Non-pigmented ciliary epithelial cell (primary cell): ENCODE results near the gene MANBA.
A peak's percentile ranks its signal among the peaks of the same experiment; 100 is the strongest.

Experiments
- DNase-seq: peaks from one replicate; pipeline ENCODE4 v3.0.0-alpha.2; 2010; ENCODE audit warnings: low read depth

Gene MANBA

DNA sequence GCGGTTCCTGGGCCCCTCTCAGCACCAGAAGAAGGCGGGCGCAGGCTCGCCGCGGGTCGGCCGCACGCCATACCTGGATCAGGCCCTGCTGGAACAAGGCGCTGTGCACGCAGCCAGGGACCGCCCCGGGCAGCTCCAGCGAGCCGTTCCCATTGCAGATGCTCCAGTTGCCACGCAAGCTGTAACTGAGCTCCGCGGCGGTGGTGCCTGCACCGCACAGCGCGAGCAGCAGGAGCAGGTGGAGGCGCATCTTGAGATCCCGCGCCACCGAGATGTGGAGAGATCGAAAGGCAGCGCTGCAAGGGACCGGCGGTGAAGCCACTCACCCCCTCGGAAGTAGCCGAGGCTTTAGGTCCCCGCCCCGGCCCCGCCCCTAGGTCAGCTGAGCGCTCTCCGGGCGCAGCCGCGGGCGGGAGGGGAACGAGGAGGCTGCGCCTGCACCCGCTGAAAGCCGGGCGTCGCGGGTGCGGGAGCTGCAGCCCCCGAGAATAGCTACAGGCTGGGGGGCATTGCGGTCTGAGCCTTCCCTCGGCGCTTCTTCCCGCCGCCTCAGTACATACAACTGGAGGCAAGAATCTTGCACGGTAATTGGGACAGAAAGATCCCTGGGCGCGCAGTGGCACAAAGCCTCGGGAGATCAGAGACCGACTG, at the start of gene MANBA:
Gene MANBA, minus strand, starts transcription at position 324 of the 651 bp plus-strand sequence. Its CDS starts 74 bp downstream, at position 250.
- no peak for DNase-seq

GRCh38 chr4:102809691-102810090, 48.9 kb upstream of the MANBA start:
- DNase-seq = no peak

GRCh38 chr4:102809190-102809589, 48.4 kb upstream of the MANBA start:
- no peak for DNase-seq

DNA sequence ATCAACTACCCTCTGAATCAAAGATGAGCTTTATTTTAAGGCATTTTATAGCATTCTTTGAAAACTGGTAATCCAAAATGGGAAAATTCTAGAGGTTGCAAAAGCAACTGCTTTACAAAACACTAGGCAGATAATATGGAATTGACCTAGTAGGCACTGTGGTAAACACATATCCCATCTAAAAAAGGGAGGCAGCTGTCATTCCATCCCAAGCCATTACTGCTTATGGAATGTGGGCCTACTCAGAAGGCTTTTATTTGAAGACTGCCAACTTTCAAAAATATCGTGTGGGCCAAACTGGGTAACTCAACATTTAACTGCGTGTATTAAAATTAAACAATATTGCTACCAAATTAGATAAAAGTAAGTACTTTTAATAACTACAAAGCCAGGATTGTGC, 47.2 kb upstream of the MANBA start:
- no peak for DNase-seq

DNA sequence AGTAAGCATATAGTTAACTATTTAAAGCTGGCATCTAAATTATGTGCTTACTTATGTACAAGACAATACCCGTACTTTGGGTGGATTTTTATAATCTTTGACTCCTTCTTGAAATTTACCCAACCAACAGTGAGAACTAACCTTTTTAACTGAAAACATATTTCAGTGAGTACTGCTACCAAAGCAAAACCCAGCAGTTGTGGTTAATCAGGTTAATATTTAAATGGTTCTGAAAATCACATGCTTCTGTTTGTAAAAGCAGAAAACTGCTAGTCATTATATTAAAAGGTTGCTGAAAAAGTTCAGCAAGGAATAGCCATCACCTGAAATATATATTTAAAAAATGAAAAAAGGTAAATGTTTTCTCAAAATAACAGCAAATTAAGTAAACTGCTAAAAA, 46.6 kb upstream of the MANBA start:
- DNase-seq = no peak

GRCh38 chr4:102799816-102800215, 39.0 kb upstream of the MANBA start:
- no peak for DNase-seq

- no peak for DNase-seq
Observed at GRCh38 chr4:102794999-102795398, 34.2 kb upstream of the MANBA start.

DNA sequence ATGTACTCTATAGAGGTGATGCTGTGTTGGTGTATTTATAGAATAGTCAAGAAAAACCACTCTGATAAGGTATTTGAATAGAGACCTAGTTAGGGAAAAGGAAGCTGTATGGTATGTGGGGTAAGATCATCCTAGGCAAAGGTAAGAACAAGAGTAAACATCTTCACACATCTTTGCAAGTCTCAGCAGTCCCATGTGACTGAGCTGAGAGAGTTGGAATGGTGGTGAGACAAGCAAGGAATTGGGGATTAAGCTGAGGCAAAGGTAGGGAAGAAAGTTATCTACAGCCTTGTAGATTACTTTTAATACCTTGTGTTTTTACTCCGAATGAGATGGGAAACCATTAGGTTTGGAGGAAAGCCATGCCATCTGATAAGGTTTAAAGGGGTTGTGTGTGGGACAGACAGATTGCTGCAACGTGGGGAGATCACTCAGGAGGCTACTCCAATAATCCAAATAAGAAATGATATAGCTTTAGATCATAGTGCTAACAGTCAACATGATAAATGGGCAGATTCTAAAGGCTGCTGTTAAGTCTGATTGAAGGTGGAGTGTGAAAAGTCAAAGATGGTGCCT, 31.7 kb upstream of the MANBA start:
- DNase-seq = no peak

DNA sequence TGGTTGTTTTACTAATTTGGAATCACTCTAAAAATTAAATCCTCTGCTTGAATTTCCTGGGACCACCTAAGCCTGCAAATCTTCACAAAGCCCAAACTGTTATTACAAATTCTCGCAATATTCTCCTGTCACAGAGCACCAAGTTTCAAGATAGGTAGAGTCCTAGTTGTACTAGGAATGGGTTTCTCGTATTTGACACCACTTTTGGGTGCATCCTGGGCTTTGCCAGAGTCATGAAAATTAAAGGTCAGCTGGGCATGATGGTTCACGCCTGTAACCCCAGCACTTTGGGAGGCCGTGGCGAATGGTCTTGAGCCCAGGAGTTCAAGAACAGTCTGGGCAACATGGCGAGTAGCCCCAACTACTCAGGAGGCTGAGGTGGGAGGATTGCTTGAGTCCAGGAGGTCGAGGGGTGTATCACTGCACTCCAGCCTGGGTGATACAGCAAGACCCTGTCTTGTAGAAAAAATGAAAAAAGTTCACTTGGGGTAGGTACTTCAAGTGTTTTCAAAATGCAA, 30.6 kb upstream of the MANBA start:
- DNase-seq = no peak

- DNase-seq = peak; percentile 54
Observed at GRCh38 chr4:102789317-102789717, 28.5 kb upstream of the MANBA start.

- no peak for DNase-seq
Observed at GRCh38 chr4:102787944-102788343, 27.2 kb upstream of the MANBA start.

- DNase-seq = peak; percentile 60
Observed at GRCh38 chr4:102787096-102787881, 26.5 kb upstream of the MANBA start.

GRCh38 chr4:102786279-102786678, 25.5 kb upstream of the MANBA start:
- no peak for DNase-seq

- no peak for DNase-seq
Observed at GRCh38 chr4:102783006-102783405, 22.2 kb upstream of the MANBA start.

GRCh38 chr4:102781570-102781969, 20.8 kb upstream of the MANBA start:
- no peak for DNase-seq

- peak; percentile 24 for DNase-seq
Observed at GRCh38 chr4:102780476-102781144, 19.8 kb upstream of the MANBA start.

GRCh38 chr4:102779204-102779603, 18.4 kb upstream of the MANBA start:
- DNase-seq = no peak

GRCh38 chr4:102778720-102779119, 18.0 kb upstream of the MANBA start:
- DNase-seq = no peak

- DNase-seq = no peak
Observed at GRCh38 chr4:102775805-102776204, 15.0 kb upstream of the MANBA start.

DNA sequence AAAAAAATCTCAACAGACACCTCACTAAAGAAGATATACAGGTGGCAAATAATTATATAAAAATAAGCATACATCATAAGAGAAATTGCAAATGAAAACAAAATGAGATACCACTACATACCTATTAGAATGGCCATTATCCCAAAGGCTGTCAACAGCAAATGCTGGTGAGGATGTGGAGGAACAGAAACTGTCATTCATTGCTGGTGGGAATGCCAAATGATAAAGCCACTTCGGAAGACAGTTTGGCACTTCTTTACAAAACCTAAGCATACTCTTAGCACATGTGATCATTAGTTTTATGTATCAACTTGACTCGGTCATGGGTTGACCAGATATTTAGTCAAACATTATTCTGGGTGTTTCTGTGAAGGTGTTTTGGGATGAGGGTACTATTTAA, 13.5 kb upstream of the MANBA start:
- DNase-seq = no peak

DNA sequence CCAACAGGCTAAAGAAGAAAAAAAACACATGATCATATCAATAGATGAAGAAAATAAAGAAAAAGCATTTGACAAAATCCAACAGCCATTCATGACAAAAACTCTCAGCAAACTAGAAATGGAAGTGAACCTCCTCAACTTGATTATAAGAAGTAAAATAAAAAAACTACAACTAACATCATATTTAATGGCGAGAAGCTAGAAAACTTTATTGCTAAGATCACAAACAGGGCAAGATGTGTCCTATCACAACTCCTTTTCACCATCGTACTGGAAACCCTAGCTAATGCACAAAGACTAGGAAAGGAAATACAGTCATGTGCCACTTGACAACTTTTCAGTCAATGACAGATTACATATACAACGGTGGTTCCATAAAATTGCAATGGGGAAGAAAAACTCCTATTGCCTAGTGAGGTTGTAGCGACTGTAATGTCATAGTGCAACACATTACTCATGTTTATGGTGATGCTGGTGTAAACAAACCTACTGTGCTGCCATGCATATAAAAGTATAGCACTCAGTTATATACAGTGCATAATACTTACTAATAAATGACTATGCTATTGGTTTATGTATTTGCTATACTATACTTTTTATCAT, 12.1 kb upstream of the MANBA start:
- no peak for DNase-seq

- DNase-seq = no peak
Observed at GRCh38 chr4:102764901-102765300, 4.1 kb upstream of the MANBA start.
